ENCODE data around the gene PRAME.

The PRAME gene

DNA sequence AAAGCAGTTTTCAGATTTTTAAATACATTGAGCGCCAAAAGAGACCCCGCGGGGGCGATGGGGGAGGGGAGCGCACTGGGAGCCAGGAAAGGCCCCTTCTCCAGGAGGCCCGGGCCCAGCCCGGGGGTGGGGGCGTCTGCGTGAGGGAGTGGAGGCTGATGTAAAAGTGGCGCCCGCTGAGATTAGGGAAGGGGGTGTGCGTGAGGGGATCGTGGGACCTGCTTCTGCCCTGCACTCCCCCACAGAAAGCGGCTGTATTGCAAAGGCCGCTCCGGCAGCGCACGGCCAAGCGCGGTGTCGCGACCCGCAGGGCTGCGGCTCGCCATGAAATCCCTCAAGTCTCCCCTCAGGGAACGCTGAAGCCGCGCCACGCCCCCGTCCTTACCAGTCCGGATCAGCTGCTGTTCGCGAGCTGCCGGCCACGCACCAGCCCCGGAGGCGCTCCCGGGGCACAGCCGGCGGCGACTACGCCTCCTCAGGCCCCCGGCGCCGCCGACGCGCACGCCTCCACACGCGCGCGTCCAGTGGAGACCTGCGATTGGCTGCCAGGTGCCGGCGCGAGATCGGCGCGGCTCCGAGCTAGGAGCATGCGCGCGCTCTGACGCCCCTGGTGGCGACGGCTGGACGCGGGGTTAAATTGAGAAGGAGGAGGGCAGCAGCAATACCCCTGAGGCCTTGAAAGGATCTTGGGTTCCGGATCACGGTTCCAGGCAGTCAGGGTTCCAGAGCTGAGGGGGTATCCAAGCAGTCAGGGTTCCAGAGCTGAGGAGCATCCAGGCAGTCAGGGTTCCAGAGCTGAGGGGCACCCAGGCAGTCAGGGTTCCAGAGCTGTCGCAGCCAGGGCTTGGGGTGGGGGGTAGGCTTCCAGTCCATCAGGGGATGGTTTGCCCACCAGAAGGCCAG, 50.5 kb downstream of the PRAME start, which contains the start of gene ZNF280B:
Gene ZNF280B, minus strand, starts transcription at position 469 of the 903 bp plus-strand sequence. CDS start 19,344 bp downstream, outside the sequence.
- peaks cover 30% of the 10 kb centered on the region for H3K36me3 ChIP-seq (ENCODE audit: control insufficient read depth, insufficient read depth, low read length)
- no peaks in the 10 kb centered on the region for H3K4me1 ChIP-seq (ENCODE audit: control insufficient read depth, insufficient read depth, low read length)
- H3K27me3 ChIP-seq (ENCODE audit: control insufficient read depth, insufficient read depth, low read length) = peaks cover 19% of the 10 kb centered on the region; the same call in 1 of the 2 replicates
- peaks cover 12% of the 10 kb centered on the region for H3K9me3 ChIP-seq (ENCODE audit: control insufficient read depth, insufficient read depth, low read length)
- peak within 1 kb of the TSS; percentile 98 for H3K4me3 ChIP-seq (ENCODE audit: low read depth, low read length)
- H3K9ac ChIP-seq (ENCODE audit: low read depth, low read length) = peak within 1 kb of the TSS; percentile 82
- H3K27ac ChIP-seq (ENCODE audit: low read depth, low read length) = no peak within 1 kb of the TSS

DNA sequence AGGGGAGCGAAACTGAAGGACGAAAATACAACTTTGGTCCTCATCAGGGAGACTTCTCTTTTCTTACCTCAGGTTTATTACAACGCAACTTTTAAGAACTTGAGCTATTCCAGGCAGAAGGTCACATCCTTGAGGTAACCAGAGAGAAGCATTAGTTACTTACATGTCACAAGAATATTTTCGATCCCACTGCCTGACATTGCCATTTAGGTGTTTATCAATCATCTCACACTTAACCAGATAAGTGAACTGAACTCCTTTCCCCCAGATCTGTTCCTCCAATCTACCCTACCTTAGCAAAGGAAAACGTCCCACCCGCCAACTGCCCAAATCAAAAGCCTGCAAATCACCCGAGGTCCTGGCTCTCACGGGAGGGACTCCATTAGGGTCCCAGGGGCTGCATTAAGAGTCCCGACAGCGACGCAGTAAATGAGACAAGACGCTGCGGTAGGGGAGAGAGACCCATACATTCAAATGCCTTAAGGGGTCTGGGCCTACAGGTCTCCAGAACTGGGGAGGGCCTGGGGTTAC, 51.3 kb downstream of the PRAME start:
- H3K4me1 ChIP-seq (ENCODE audit: control insufficient read depth, insufficient read depth, low read length) = no peaks in the 10 kb centered on the region
- peak overlapping the region; percentile 82 for H3K9ac ChIP-seq (ENCODE audit: low read depth, low read length)
- peaks cover 12% of the 10 kb centered on the region for H3K9me3 ChIP-seq (ENCODE audit: control insufficient read depth, insufficient read depth, low read length)
- H3K36me3 ChIP-seq (ENCODE audit: control insufficient read depth, insufficient read depth, low read length) = peaks cover 37% of the 10 kb centered on the region
- H3K4me3 ChIP-seq (ENCODE audit: low read depth, low read length) = peak overlapping the region; percentile 98
- H3K27ac ChIP-seq (ENCODE audit: low read depth, low read length) = no peak overlapping the region
- peaks cover 14% of the 10 kb centered on the region; the same call in 1 of the 2 replicates for H3K27me3 ChIP-seq (ENCODE audit: control insufficient read depth, insufficient read depth, low read length)

DNA sequence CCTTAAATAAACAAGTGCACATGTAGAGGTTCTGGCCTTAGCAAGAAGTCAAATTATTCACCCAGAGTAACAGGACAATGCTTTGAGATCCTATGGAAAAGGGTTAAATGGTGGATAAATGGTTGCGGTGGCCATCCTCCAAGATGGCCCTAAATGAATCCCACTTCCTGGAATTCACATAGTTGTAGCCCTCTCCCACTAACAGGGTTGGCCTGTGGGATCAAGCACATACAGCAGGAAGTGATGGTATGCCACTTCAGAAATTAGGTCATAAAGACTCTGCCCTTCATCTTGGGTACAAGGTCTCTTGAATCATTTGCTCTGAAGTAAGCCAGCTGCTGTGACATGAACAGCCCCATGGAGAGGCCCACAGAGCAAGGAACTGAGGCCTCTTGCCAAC, 52.3 kb downstream of the PRAME start:
- H3K9ac ChIP-seq (ENCODE audit: low read depth, low read length) = no peak overlapping the region
- no peak overlapping the region for H3K27ac ChIP-seq (ENCODE audit: low read depth, low read length)
- peaks cover 47% of the 10 kb centered on the region for H3K36me3 ChIP-seq (ENCODE audit: control insufficient read depth, insufficient read depth, low read length)
- no peaks in the 10 kb centered on the region for H3K4me1 ChIP-seq (ENCODE audit: control insufficient read depth, insufficient read depth, low read length)
- H3K9me3 ChIP-seq (ENCODE audit: control insufficient read depth, insufficient read depth, low read length) = peaks cover 12% of the 10 kb centered on the region
- no peak overlapping the region for H3K4me3 ChIP-seq (ENCODE audit: low read depth, low read length)
- peaks cover 4% of the 10 kb centered on the region; the same call in 1 of the 2 replicates for H3K27me3 ChIP-seq (ENCODE audit: control insufficient read depth, insufficient read depth, low read length)

DNA sequence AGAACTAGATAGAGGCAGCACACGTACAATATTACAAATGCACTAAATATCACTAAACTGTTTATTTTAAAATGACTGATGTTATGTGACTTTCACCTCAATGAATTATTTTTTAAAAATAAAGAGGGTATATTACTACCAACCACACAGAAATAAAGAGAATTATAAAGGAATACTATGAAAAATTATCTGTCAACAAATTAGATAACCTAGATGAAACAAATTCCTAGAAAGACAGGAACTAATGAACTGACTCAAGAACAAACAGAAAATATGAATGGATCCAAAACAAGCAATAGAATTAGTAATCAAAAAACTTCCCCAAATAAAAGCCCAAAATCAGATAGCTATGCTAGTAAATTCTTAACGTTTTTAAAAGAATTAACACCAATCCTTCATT, 60.8 kb downstream of the PRAME start:
- no peaks in the 10 kb centered on the region for H3K27me3 ChIP-seq (ENCODE audit: control insufficient read depth, insufficient read depth, low read length)
- no peaks in the 10 kb centered on the region for H3K4me1 ChIP-seq (ENCODE audit: control insufficient read depth, insufficient read depth, low read length)
- H3K27ac ChIP-seq (ENCODE audit: low read depth, low read length) = no peak overlapping the region
- H3K36me3 ChIP-seq (ENCODE audit: control insufficient read depth, insufficient read depth, low read length) = peaks cover 30% of the 10 kb centered on the region
- no peaks in the 10 kb centered on the region for H3K9me3 ChIP-seq (ENCODE audit: control insufficient read depth, insufficient read depth, low read length)
- no peak overlapping the region for H3K9ac ChIP-seq (ENCODE audit: low read depth, low read length)
- no peak overlapping the region for H3K4me3 ChIP-seq (ENCODE audit: low read depth, low read length)
